BLaER1 treated with 17β-estradiol and CSF1 and Interleukin-3, amounts not matched to agents 10 nM and 100 nM (cell line): ENCODE results near the gene BTF3.
"Not testable (repeated sequence)": the region's sequence is repeated elsewhere in the genome, so short reads cannot be mapped to it uniquely, and the experiment has no call there.

Source experiments
- H3K27ac ChIP-seq, 11 experiments: shearing (Covaris generic); formaldehyde crosslinking; 2 replicates each; pipeline ENCODE4 v1.8.1; 2022
- H3K27me3 ChIP-seq, 11 experiments: shearing (Covaris generic); formaldehyde crosslinking; 2 replicates each; pipeline ENCODE4 v1.8.1; 2022
- H3K36me3 ChIP-seq, 11 experiments: shearing (Covaris generic); formaldehyde crosslinking; 2 replicates each; pipeline ENCODE4 v1.8.1; 2022
- H3K4me1 ChIP-seq, 10 experiments: shearing (Covaris generic); formaldehyde crosslinking; 2 replicates each; pipeline ENCODE4 v1.8.1; 2022
- H3K4me2 ChIP-seq, 11 experiments: shearing (Covaris generic); formaldehyde crosslinking; 2 replicates each; pipeline ENCODE4 v1.8.1; 2022
- H3K4me3 ChIP-seq, 10 experiments: shearing (Covaris generic); formaldehyde crosslinking; 2 replicates each; pipeline ENCODE4 v1.8.1; 2022
- H3K9ac ChIP-seq, 11 experiments: shearing (Covaris generic); formaldehyde crosslinking; 2 replicates each; pipeline ENCODE4 v1.8.1; 2022
- H3K9me3 ChIP-seq, 11 experiments: shearing (Covaris generic); formaldehyde crosslinking; replicated peaks in 1 of 11; 2 replicates each; pipeline ENCODE4 v1.8.1; 2022
- H4K20me1 ChIP-seq, 11 experiments: shearing (Covaris generic); formaldehyde crosslinking; 2 replicates each; pipeline ENCODE4 v1.8.1; 2022
- Cebpa-rat ChIP-seq, 11 experiments: shearing (Covaris generic); IDR thresholded peaks; 2 replicates each; pipeline ENCODE4 v1.8.1; 2022

BTF3 gene

GRCh38 chr5:73459366-73459765 lies 38.9 kb upstream of the BTF3 start:
- TF ChIP-seq Cebpa-rat (IDR thresholded peaks at IDR 0.05): no peak
- no peak overlapping the region for H3K4me2 ChIP-seq
- peaks cover 0 to 7% (median 0%) of the 10 kb centered on the region in 10 experiments; a peak in 3 of 20 replicates for H3K4me1 ChIP-seq
- peaks cover 0 to 1% (median under 1%) of the 10 kb centered on the region in 11 experiments; a peak in 6 of 22 replicates for H3K27me3 ChIP-seq
- H3K9me3 ChIP-seq: peaks cover 0 to 6% (median 0%) of the 10 kb centered on the region in 11 experiments; a peak in 1 of 22 replicates
- H3K27ac ChIP-seq: no peak overlapping the region
- no peaks in the 10 kb centered on the region for H4K20me1 ChIP-seq
- no peak overlapping the region for H3K4me3 ChIP-seq
- H3K36me3 ChIP-seq: no peaks in the 10 kb centered on the region
- no peak overlapping the region for H3K9ac ChIP-seq

- no peak overlapping the region for H3K4me2 ChIP-seq
- no peaks in the 10 kb centered on the region for H3K36me3 ChIP-seq
- H3K27ac ChIP-seq: no peak overlapping the region
- H3K9me3 ChIP-seq: peaks cover 0 to 6% (median 0%) of the 10 kb centered on the region in 11 experiments; a peak in 1 of 22 replicates
- H3K4me1 ChIP-seq: peaks cover 0 to 7% (median 0%) of the 10 kb centered on the region in 10 experiments; a peak in 3 of 20 replicates
- H3K27me3 ChIP-seq: no peaks in the 10 kb centered on the region
- no peak for TF ChIP-seq Cebpa-rat (IDR thresholded peaks at IDR 0.05)
- H3K9ac ChIP-seq: no peak overlapping the region
- no peak overlapping the region for H3K4me3 ChIP-seq
- H4K20me1 ChIP-seq: no peaks in the 10 kb centered on the region
Observed at GRCh38 chr5:73460133-73460532, 38.1 kb upstream of the BTF3 start.

- Histone ChIP-seq H3K4me3 (no peak overlapping the region), H3K9me3 (no peaks in the 10 kb centered on the region), H3K36me3 (no peaks in the 10 kb centered on the region), H3K4me1 (peaks cover 0 to 7% (median 0%) of the 10 kb centered on the region in 10 experiments; a peak in 3 of 20 replicates), H3K27me3 (no peaks in the 10 kb centered on the region), H3K4me2 (no peak overlapping the region), H3K9ac (no peak overlapping the region), H4K20me1 (no peaks in the 10 kb centered on the region), H3K27ac (no peak overlapping the region)
- no peak for TF ChIP-seq Cebpa-rat (IDR thresholded peaks at IDR 0.05)
Observed at GRCh38 chr5:73464016-73464745, 34.1 kb upstream of the BTF3 start.

GRCh38 chr5:73468638-73469037 lies 29.6 kb upstream of the BTF3 start:
- H3K4me1 ChIP-seq, H3K4me3 ChIP-seq, H4K20me1 ChIP-seq, H3K9me3 ChIP-seq, H3K9ac ChIP-seq, H3K27ac ChIP-seq, H3K27me3 ChIP-seq, H3K4me2 ChIP-seq, H3K36me3 ChIP-seq: not testable (repeated sequence)

- Histone ChIP-seq H3K4me1 (no peaks in the 10 kb centered on the region), H3K36me3 (no peaks in the 10 kb centered on the region), H3K9ac (no peak overlapping the region), H3K9me3 (peaks cover 0 to 8% (median 4%) of the 10 kb centered on the region in 11 experiments; a peak in 4 of 22 replicates), H3K27ac (no peak overlapping the region), H3K4me2 (no peak overlapping the region), H4K20me1 (no peaks in the 10 kb centered on the region), H3K27me3 (no peaks in the 10 kb centered on the region), H3K4me3 (no peak overlapping the region)
- TF ChIP-seq Cebpa-rat (IDR thresholded peaks at IDR 0.05): no peak
Observed at GRCh38 chr5:73469878-73470277, 28.4 kb upstream of the BTF3 start.

GRCh38 chr5:73471654-73472053 lies 26.6 kb upstream of the BTF3 start:
- H3K4me1 ChIP-seq: no peaks in the 10 kb centered on the region
- H3K4me3 ChIP-seq: no peak overlapping the region
- no peak for TF ChIP-seq Cebpa-rat (IDR thresholded peaks at IDR 0.05)
- H3K36me3 ChIP-seq: no peaks in the 10 kb centered on the region
- no peak overlapping the region for H3K9ac ChIP-seq
- no peak overlapping the region for H3K27ac ChIP-seq
- H3K27me3 ChIP-seq: no peaks in the 10 kb centered on the region
- peaks cover 0 to 8% (median 4%) of the 10 kb centered on the region in 11 experiments; a peak in 4 of 22 replicates for H3K9me3 ChIP-seq
- no peak overlapping the region for H3K4me2 ChIP-seq
- H4K20me1 ChIP-seq: no peaks in the 10 kb centered on the region

GRCh38 chr5:73472116-73472515 lies 26.1 kb upstream of the BTF3 start:
- H3K9ac ChIP-seq: no peak overlapping the region
- no peak overlapping the region for H3K4me2 ChIP-seq
- TF ChIP-seq Cebpa-rat (IDR thresholded peaks at IDR 0.05): no peak
- H3K27ac ChIP-seq: no peak overlapping the region
- H3K4me1 ChIP-seq: no peaks in the 10 kb centered on the region
- H3K4me3 ChIP-seq: no peak overlapping the region
- no peaks in the 10 kb centered on the region for H3K36me3 ChIP-seq
- H3K27me3 ChIP-seq: no peaks in the 10 kb centered on the region
- H4K20me1 ChIP-seq: no peaks in the 10 kb centered on the region
- peaks cover 0 to 8% (median 4%) of the 10 kb centered on the region in 11 experiments; a peak in 4 of 22 replicates for H3K9me3 ChIP-seq

- Histone ChIP-seq H3K36me3 (no peaks in the 10 kb centered on the region), H4K20me1 (no peaks in the 10 kb centered on the region), H3K4me2 (no peak overlapping the region), H3K27ac (no peak overlapping the region), H3K9ac (no peak overlapping the region), H3K4me1 (no peaks in the 10 kb centered on the region), H3K4me3 (no peak overlapping the region), H3K27me3 (no peaks in the 10 kb centered on the region), H3K9me3 (no peaks in the 10 kb centered on the region)
- TF ChIP-seq Cebpa-rat (IDR thresholded peaks at IDR 0.05): no peak
Observed at GRCh38 chr5:73480500-73480899, 17.7 kb upstream of the BTF3 start.

GRCh38 chr5:73482383-73483136 lies 15.7 kb upstream of the BTF3 start:
- H3K9me3 ChIP-seq: no peaks in the 10 kb centered on the region
- H3K36me3 ChIP-seq: no peaks in the 10 kb centered on the region
- H4K20me1 ChIP-seq: no peaks in the 10 kb centered on the region
- no peaks in the 10 kb centered on the region for H3K4me1 ChIP-seq
- H3K27me3 ChIP-seq: no peaks in the 10 kb centered on the region
- no peak overlapping the region for H3K9ac ChIP-seq
- no peak for TF ChIP-seq Cebpa-rat (IDR thresholded peaks at IDR 0.05)
- H3K4me3 ChIP-seq: no peak overlapping the region
- no peak overlapping the region for H3K4me2 ChIP-seq
- no peak overlapping the region for H3K27ac ChIP-seq
